SK-N-SH (cell line): Measurements from ENCODE around the gene NOC2L. TPM values are rescaled to one million over a fixed set of nuclear protein-coding genes. Genes with fewer than 3 reads are reported as not detected.

Experiments
- CTCF ChIA-PET: fragments of 300-600, 350-600 bp; formaldehyde crosslinking; extraction: SDS; loops from one replicate; lab custom pipeline; 2021; lab: Yijun Ruan, JAX
- POLR2A ChIA-PET: fragments of 350-600 bp; sonication (Branson Sonifier 250); formaldehyde crosslinking; extraction: SDS; loops from one replicate; lab custom pipeline; 2020; ENCODE audit warnings: antibody characterized with exemption, inconsistent platforms; lab: Yijun Ruan, JAX
- DNase-seq: peaks from one replicate; pipeline ENCODE4 v3.0.0; 2012
- H2AFZ ChIP-seq: fragments of 200-600 bp; sonication (generic); 2 replicates; pipeline ENCODE4 v1.8.1; 2016; ENCODE audit warnings: antibody characterized with exemption, mild to moderate bottlenecking, low read depth
- H3F3A ChIP-seq: fragments of 200-600 bp; sonication (generic); replicated peaks from 2 replicates; pipeline ENCODE3; 2016; ENCODE audit warnings: antibody characterized with exemption, mild to moderate bottlenecking; ENCODE audit not compliant: insufficient read depth
- H3K27ac ChIP-seq, 2 experiments: fragments of 200-500 bp in 1 of 2; fragments of 200-600 bp in 1 of 2; sonication (Bioruptor generic) in 1 of 2; sonication (generic), shearing (Covaris generic) in 1 of 2; 2 replicates each; pipeline versions ENCODE4 v1.5.1 to v1.6.1; 2014 to 2016; ENCODE audit warnings: low read depth in 2 of 2, inconsistent platforms in 1 of 2, low read length in 1 of 2, mild to moderate bottlenecking in 1 of 2, mixed read lengths in 1 of 2
- H3K27me3 ChIP-seq: fragments of 200-600 bp; sonication (generic), shearing (Covaris generic); 2 replicates; pipeline ENCODE4 v1.6.1; 2016; ENCODE audit warnings: mixed run types; ENCODE audit not compliant: insufficient read depth
- H3K36me3 ChIP-seq, 2 experiments: fragments of 200-500 bp in 1 of 2; fragments of 200-600 bp in 1 of 2; sonication (Bioruptor generic) in 1 of 2; sonication (generic) in 1 of 2; replicated peaks in 1 of 2; 2 replicates each; pipeline versions ENCODE3 to v1.5.1; 2014 to 2016; ENCODE audit warnings: low read length in 1 of 2, mild to moderate bottlenecking in 1 of 2; ENCODE audit not compliant: insufficient read depth in 2 of 2, control insufficient read depth in 1 of 2
- H3K4me1 ChIP-seq, 2 experiments: fragments of 200-500 bp in 1 of 2; fragments of 200-600 bp in 1 of 2; sonication (Bioruptor generic) in 1 of 2; sonication (generic), shearing (Covaris generic) in 1 of 2; 2 replicates each; pipeline versions ENCODE4 v1.5.1 to v1.6.1; 2014 to 2016; ENCODE audit warnings: low read depth in 1 of 2, low read length in 1 of 2, mixed run types in 1 of 2; ENCODE audit not compliant: insufficient read depth in 2 of 2, control insufficient read depth in 1 of 2
- H3K4me2 ChIP-seq: fragments of 200-600 bp; sonication (generic), shearing (Covaris generic); 2 replicates; pipeline ENCODE4 v1.6.1; 2017; ENCODE audit warnings: mixed run types
- H3K4me3 ChIP-seq, 2 experiments: fragments of 200-500 bp in 1 of 2; fragments of 200-600 bp in 1 of 2; sonication (Bioruptor generic) in 1 of 2; sonication (generic), shearing (Covaris generic) in 1 of 2; 2 replicates each; pipeline versions ENCODE4 v1.5.1 to v1.8.1; 2014 to 2016; ENCODE audit warnings: low read depth in 2 of 2, inconsistent platforms in 1 of 2, low read length in 1 of 2, mild to moderate bottlenecking in 1 of 2, mixed read lengths in 1 of 2, moderate library complexity in 1 of 2
- H3K79me2 ChIP-seq: fragments of 200-600 bp; sonication (generic); 2 replicates; pipeline ENCODE4 v1.8.1; 2017; ENCODE audit warnings: mild to moderate bottlenecking; ENCODE audit not compliant: insufficient read depth
- H3K9ac ChIP-seq: fragments of 200-600 bp; sonication (generic); 2 replicates; pipeline ENCODE4 v1.6.1; 2017; ENCODE audit warnings: mixed run types
- H3K9me2 ChIP-seq: fragments of 200-600 bp; sonication (generic); 2 replicates; pipeline ENCODE4 v1.6.1; 2017; ENCODE audit warnings: mixed run types
- H3K9me3 ChIP-seq: fragments of 200-600 bp; sonication (generic); 2 replicates; pipeline ENCODE4 v1.6.1; 2017; ENCODE audit warnings: mixed run types, mild to moderate bottlenecking, moderate library complexity
- H4K20me1 ChIP-seq: fragments of 200-600 bp; sonication (generic); 2 replicates; pipeline ENCODE4 v1.6.1; 2017; ENCODE audit warnings: mild to moderate bottlenecking, mixed run types; ENCODE audit not compliant: insufficient read depth
- CTCF ChIP-seq: fragments of 200-600 bp; sonication (generic); IDR thresholded peaks from 2 replicates; pipeline ENCODE4 v1.6.1; 2017; ENCODE audit warnings: antibody characterized with exemption, mild to moderate bottlenecking, moderate library complexity
- EP300 ChIP-seq, 2 experiments: IDR thresholded peaks; 2 replicates each; pipeline versions ENCODE4 v1.4.0 to v1.6.1; 2012; ENCODE audit warnings: borderline replicate concordance in 1 of 2, low read depth in 1 of 2, low read length in 1 of 2
- FOSL2 ChIP-seq: IDR thresholded peaks from 2 replicates; pipeline ENCODE4 v1.4.0; 2012; ENCODE audit warnings: low read depth, mild to moderate bottlenecking, moderate library complexity, borderline replicate concordance
- FOXM1 ChIP-seq: IDR thresholded peaks from 2 replicates; pipeline ENCODE4 v1.4.0; 2012; ENCODE audit warnings: low read depth, mild to moderate bottlenecking
- GABPA ChIP-seq: IDR thresholded peaks from 2 replicates; pipeline ENCODE4 v1.4.0; 2012; ENCODE audit warnings: low read depth, mild to moderate bottlenecking
- GATA2 ChIP-seq: sonication (generic); formaldehyde crosslinking; IDR thresholded peaks from 2 replicates; pipeline ENCODE4 v1.5.0; 2020; ENCODE audit warnings: mild to moderate bottlenecking, missing genetic modification reagents
- IRF3 ChIP-seq: fragments of 150-350 bp; IDR thresholded peaks from 2 replicates; pipeline ENCODE4 v1.6.1; 2016; ENCODE audit warnings: mild to moderate bottlenecking, low read depth, low read length
- JUND ChIP-seq: IDR thresholded peaks from 2 replicates; pipeline ENCODE4 v1.4.0; 2012
- MAX ChIP-seq: IDR thresholded peaks from 2 replicates; pipeline ENCODE4 v1.4.0; 2012; ENCODE audit warnings: low read depth
- MEF2A ChIP-seq: IDR thresholded peaks from 2 replicates; pipeline ENCODE4 v1.4.0; 2012; ENCODE audit warnings: low read depth, borderline replicate concordance
- PBX3 ChIP-seq: IDR thresholded peaks from 2 replicates; pipeline ENCODE4; 2012
- RAD21 ChIP-seq: IDR thresholded peaks from 2 replicates; pipeline ENCODE4 v1.6.1; 2012; ENCODE audit warnings: mild to moderate bottlenecking, low read length
- RXRA ChIP-seq: IDR thresholded peaks from 2 replicates; pipeline ENCODE4 v1.4.0; 2012; ENCODE audit warnings: low read depth, mild to moderate bottlenecking, borderline replicate concordance
- TCF12 ChIP-seq: IDR thresholded peaks from 2 replicates; pipeline ENCODE4 v1.4.0; 2012
- USF1 ChIP-seq: IDR thresholded peaks from 2 replicates; pipeline ENCODE4 v1.4.0; 2012; ENCODE audit warnings: low read depth, borderline replicate concordance
- WGBS: methylation state at CpG from one replicate; pipeline ENCODE4 v1.1.6; 2017; ENCODE audit warnings: low lambda C conversion rate; 5-methylcytosine and 5-hydroxymethylcytosine counted together
- polyA plus RNA-seq, 3 experiments: library from polyadenylated mRNA; depleted of rRNA; stranded (reverse); fragments of >200 nt; gene quantifications; 2 replicates each; pipeline ENCODE4 v1.2.3, GENCODE V29; 2012

The NOC2L gene
- polyA plus RNA-seq, 1 of the 3 experiments (the other 2 are of a cell fraction) = 124 TPM

GRCh38 chr1:953524-954320, 5.3 kb downstream of the NOC2L start:
- ChIA-PET CTCF (interaction anchor here (0.9 kb wide), 1 partner anchor 60 kb away, joined by 3 read pairs; the partner anchor contains the start of gene ISG15), POLR2A (no interaction called here)
- Histone ChIP-seq H3K79me2 (peaks cover 18% of the 10 kb centered on the region), H3K4me1 (peaks cover 4 to 9% of the 10 kb centered on the region in 2 experiments; a peak in 2 of 4 replicates), H3K27ac (no peak overlapping the region), H3K4me2 (no peak overlapping the region), H3K36me3 (peaks cover 0 to 82% of the 10 kb centered on the region in 2 experiments), H2AFZ (no peak overlapping the region), H4K20me1 (0 out of 2 replicates have a peak, but pooled peaks cover 11% of the 10 kb centered on the region), H3K27me3 (no peaks in the 10 kb centered on the region), H3K9ac (no peak overlapping the region), H3K9me2 (no peaks in the 10 kb centered on the region), H3K9me3 (no peaks in the 10 kb centered on the region), H3F3A (no peaks in the 10 kb centered on the region), H3K4me3 (no peak overlapping the region)
- WGBS = 94% methylated on average over 6 of the region's 32 CpGs
- no peak for TF ChIP-seq CTCF
- no peak for TF ChIP-seq PBX3
- TF ChIP-seq JUND = no peak
- no peak for TF ChIP-seq USF1
- TF ChIP-seq MAX = no peak
- TF ChIP-seq FOSL2 = no peak
- no peak for TF ChIP-seq TCF12
- TF ChIP-seq RXRA = no peak
- TF ChIP-seq FOXM1 = no peak
- no peak for TF ChIP-seq RAD21
- TF ChIP-seq MEF2A = no peak
- no peak for TF ChIP-seq EP300 (IDR thresholded peaks at IDR 0.05; ENCODE audit: borderline replicate concordance in 1 of 2, low read depth in 1 of 2, low read length in 1 of 2)
- no peak for TF ChIP-seq GABPA
- no peak for TF ChIP-seq IRF3
- no peak for TF ChIP-seq GATA2 (CRISPR knock-in tag)
- DNase-seq = no peak
